HL-60 (cell line): ENCODE data around the gene NAA25.

Experiments used
- DNase-seq, 2 experiments: peaks; one replicate each; pipeline ENCODE4 v3.0.0-alpha.2; 2010 to 2020; ENCODE audit warnings: low read depth in 1 of 2, low spot score in 1 of 2
- H3K27ac ChIP-seq: fragments of 250-450 bp; sonication (Bioruptor Pico); replicated peaks from 2 replicates; pipeline ENCODE4 v1.5.1; 2020; ENCODE audit warnings: mild to moderate bottlenecking, moderate library complexity
- H3K27me3 ChIP-seq: fragments of 250-450 bp; sonication (Bioruptor Pico); 2 replicates; pipeline ENCODE4 v1.5.1; 2021; ENCODE audit warnings: mild to moderate bottlenecking, moderate library complexity; ENCODE audit not compliant: insufficient read depth, poor library complexity, severe bottlenecking
- H3K4me3 ChIP-seq: replicated peaks from 2 replicates; pipeline ENCODE4 v1.5.1; 2011; ENCODE audit warnings: mild to moderate bottlenecking, control low read depth, low read length; ENCODE audit not compliant: insufficient read depth
- CTCF ChIP-seq: IDR thresholded peaks from one replicate; pipeline ENCODE4 v1.5.1; 2011; ENCODE audit warnings: low read length, control low read depth, inconsistent platforms; ENCODE audit not compliant: insufficient read depth
- GABPA ChIP-seq: IDR thresholded peaks from 2 replicates; pipeline ENCODE4 v1.6.1; 2012; ENCODE audit warnings: low read depth
- POLR2AphosphoS5 ChIP-seq: IDR thresholded peaks from 2 replicates; pipeline ENCODE4 v1.6.1; 2012; ENCODE audit warnings: low read depth
- SPI1 ChIP-seq: IDR thresholded peaks from 2 replicates; pipeline ENCODE4 v1.6.1; 2012; ENCODE audit warnings: low read depth, mild to moderate bottlenecking, borderline replicate concordance
- TF ChIP-seq, protein P1 (sequence below): IDR thresholded peaks from 2 replicates; pipeline ENCODE4 v1.6.1; 2012; ENCODE audit warnings: low read depth; ENCODE audit not compliant: insufficient replicate concordance

The NAA25 gene

DNA sequence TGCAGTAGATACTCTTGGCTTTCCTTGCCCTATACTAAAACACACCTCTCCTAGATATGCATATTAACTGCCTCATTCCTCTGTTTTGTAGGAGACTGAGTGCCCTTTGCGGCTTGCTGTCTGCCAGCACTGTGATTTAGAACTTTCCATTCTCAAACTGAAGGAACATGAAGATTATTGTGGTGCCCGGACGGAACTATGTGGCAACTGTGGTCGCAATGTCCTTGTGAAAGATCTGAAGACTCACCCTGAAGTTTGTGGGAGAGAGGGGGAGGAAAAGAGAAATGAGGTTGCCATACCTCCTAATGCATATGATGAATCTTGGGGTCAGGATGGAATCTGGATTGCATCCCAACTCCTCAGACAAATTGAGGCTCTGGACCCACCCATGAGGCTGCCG is 32.1 kb upstream of the NAA25 start:
- peak; percentile 82 to 91 for DNase-seq
- TF ChIP-seq GABPA (peak; percentile 54; the same call in 1 of the 2 replicates), SPI1 (peak; percentile 45; the same call in 1 of the 2 replicates), POLR2AphosphoS5 (peak; percentile 99), CTCF (no peak)
- TF ChIP-seq, protein P1, sequence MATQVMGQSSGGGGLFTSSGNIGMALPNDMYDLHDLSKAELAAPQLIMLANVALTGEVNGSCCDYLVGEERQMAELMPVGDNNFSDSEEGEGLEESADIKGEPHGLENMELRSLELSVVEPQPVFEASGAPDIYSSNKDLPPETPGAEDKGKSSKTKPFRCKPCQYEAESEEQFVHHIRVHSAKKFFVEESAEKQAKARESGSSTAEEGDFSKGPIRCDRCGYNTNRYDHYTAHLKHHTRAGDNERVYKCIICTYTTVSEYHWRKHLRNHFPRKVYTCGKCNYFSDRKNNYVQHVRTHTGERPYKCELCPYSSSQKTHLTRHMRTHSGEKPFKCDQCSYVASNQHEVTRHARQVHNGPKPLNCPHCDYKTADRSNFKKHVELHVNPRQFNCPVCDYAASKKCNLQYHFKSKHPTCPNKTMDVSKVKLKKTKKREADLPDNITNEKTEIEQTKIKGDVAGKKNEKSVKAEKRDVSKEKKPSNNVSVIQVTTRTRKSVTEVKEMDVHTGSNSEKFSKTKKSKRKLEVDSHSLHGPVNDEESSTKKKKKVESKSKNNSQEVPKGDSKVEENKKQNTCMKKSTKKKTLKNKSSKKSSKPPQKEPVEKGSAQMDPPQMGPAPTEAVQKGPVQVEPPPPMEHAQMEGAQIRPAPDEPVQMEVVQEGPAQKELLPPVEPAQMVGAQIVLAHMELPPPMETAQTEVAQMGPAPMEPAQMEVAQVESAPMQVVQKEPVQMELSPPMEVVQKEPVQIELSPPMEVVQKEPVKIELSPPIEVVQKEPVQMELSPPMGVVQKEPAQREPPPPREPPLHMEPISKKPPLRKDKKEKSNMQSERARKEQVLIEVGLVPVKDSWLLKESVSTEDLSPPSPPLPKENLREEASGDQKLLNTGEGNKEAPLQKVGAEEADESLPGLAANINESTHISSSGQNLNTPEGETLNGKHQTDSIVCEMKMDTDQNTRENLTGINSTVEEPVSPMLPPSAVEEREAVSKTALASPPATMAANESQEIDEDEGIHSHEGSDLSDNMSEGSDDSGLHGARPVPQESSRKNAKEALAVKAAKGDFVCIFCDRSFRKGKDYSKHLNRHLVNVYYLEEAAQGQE, result no peak

DNA sequence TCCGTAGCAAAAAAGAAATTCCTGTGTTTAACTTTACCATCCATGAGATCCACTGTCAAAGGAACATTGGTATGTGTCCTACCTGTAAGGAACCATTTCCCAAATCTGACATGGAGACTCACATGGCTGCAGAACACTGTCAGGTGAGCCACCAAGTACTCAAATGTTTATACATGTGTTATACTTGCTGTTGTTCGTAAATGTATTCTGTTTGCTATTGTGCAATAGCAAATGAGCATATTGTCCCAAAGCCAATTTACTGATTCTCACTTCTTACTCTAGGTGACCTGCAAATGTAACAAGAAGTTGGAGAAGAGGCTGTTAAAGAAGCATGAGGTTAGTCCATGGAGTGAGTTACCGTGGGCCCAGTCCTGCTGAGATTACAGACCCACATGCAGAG is 26.1 kb upstream of the NAA25 start:
- Histone ChIP-seq H3K27me3 (no peaks in the 10 kb centered on the region), H3K27ac (no peak overlapping the region), H3K4me3 (no peak overlapping the region)
- TF ChIP-seq SPI1, result no peak
- no peak for TF ChIP-seq CTCF
- no peak for TF ChIP-seq POLR2AphosphoS5
- TF ChIP-seq, protein P1, result no peak
- no peak for TF ChIP-seq GABPA
- no peak for DNase-seq

More for the DNA sequence above, 32.1 kb upstream of the NAA25 start:
- no peak overlapping the region for H3K4me3 ChIP-seq
- H3K27ac ChIP-seq, result peak overlapping the region; percentile 35
- H3K27me3 ChIP-seq, result no peaks in the 10 kb centered on the region

- DNase-seq, result no peak
- H3K4me3 ChIP-seq, result no peak overlapping the region
- H3K27ac ChIP-seq, result no peak overlapping the region
- TF ChIP-seq, protein P1, result no peak
- TF ChIP-seq SPI1 (no peak), POLR2AphosphoS5 (no peak), CTCF (no peak)
- no peaks in the 10 kb centered on the region for H3K27me3 ChIP-seq
Observed at GRCh38 chr12:112133418-112133817, 24.8 kb upstream of the NAA25 start.
